ENCODE data around the gene UGT1A5.

DNA sequence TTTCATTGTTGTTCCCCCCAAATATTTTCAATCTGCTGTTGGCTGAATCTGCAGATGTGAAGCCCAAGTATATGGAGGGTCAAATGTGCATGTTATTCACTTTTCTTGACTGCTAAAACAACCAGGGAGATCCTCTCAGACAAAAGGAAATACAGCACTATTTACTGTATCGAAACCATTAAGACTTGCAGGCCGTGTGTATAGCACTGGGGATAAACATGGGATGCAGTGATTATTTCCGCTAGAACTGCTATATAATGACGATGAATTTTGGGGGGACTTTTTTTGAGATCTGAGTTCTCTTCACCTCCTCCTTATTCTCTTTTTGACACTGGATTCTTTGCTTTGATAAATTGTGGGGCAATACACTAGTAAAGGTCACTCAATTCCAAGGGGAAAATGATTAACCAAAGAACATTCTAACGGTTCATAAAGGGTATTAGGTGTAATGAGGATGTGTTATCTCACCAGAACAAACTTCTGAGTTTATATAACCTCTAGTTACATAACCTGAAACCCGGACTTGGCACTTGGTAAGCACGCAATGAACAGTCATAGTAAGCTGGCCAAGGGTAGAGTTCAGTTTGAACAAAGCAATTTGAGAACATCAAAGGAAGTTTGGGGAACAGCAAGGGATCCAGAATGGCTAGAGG lies 43.8 kb downstream of the UGT1A5 start:
- no peak for TF ChIP-seq EZH2 (IDR thresholded peaks at IDR 0.05)
- TF ChIP-seq POLR2AphosphoS5 (IDR thresholded peaks at IDR 0.05; ENCODE audit: borderline replicate concordance, low read depth, low read length), result no peak

Data from SK-N-MC (cell line).